ENCODE measurements around the gene BCL2L12. TPM values are rescaled to one million over a fixed set of nuclear protein-coding genes. Genes with fewer than 3 reads are reported as not detected.

The BCL2L12 gene
- total and polyA plus RNA-seq, 2 donors (not counting 3 experiments of a cell fraction or from before 2014, with no cell fraction given), result 49.8 to 58.5 TPM

- intact Hi-C loops (cut with micrococcal nuclease), result no loop called here
- CTCF ChIA-PET, result interaction anchor here (0.7 to 1.3 kb wide), 2 partner anchors 12 to 163 kb away, joined by 3 read pairs; no protein-coding TSS in a partner anchor
- H4K20me1 ChIP-seq (replicated peaks; ENCODE audit: control insufficient read depth, extremely low read depth, insufficient read depth, low read length), result no peaks in the 10 kb centered on the region
- no peaks in the 10 kb centered on the region for H3K9me1 ChIP-seq (replicated peaks; ENCODE audit: control insufficient read depth, extremely low read depth, insufficient read depth, low read length)
- H3K27ac ChIP-seq (ENCODE audit: insufficient read depth, low read depth, low read length), result no peak overlapping the region
- dilution Hi-C loops (cut with MboI; ENCODE audit: extremely low pct_ligation_motif_present, low sequenced_read_pairs), result no loop called here
- no peak overlapping the region for H3K4me3 ChIP-seq (replicated peaks in 1 of 3; ENCODE audit: insufficient read depth in 1 of 3, low read depth in 1 of 3, low read length in 3 of 3)
- FAIRE-seq (no peak), DNase-seq (ENCODE audit: low read depth, low spot score) (no peak)
- peaks cover 3% of the 10 kb centered on the region for H3K4me1 ChIP-seq (ENCODE audit: control insufficient read depth, extremely low read depth, insufficient read depth, low read length)
- POLR2A ChIA-PET, result no interaction called here
- TF ChIP-seq POLR2A (IDR thresholded peaks at IDR 0.05; ENCODE audit: low read depth, low read length) (no peak), JUN (IDR thresholded peaks at IDR 0.05; ENCODE audit: borderline replicate concordance, insufficient read depth, insufficient read length, low read depth) (no peak), EZH2 (IDR thresholded peaks at IDR 0.05; ENCODE audit: borderline replicate concordance, low read depth, low read length, severe bottlenecking) (no peak), POLR2AphosphoS5 (IDR thresholded peaks at IDR 0.05; ENCODE audit: insufficient read depth, low read depth, low read length) (no peak), MYC (IDR thresholded peaks at IDR 0.05; ENCODE audit: low read depth, low read length) (no peak), GATA2 (IDR thresholded peaks at IDR 0.05; ENCODE audit: insufficient read depth, insufficient read length, low read depth, low read length) (no peak), FOS (IDR thresholded peaks at IDR 0.05; ENCODE audit: borderline replicate concordance, insufficient read depth, low read length) (no peak), MAX (IDR thresholded peaks at IDR 0.05; ENCODE audit: insufficient read depth, insufficient read length) (no peak), CTCF (IDR thresholded peaks at IDR 0.05; ENCODE audit: extremely low read depth in 1 of 2, insufficient read depth in 1 of 2, low read depth in 1 of 2, low read length in 2 of 2) (no peak)
- H3K9me3 ChIP-seq (replicated peaks; ENCODE audit: control insufficient read depth, insufficient read depth, low read length), result no peaks in the 10 kb centered on the region
- peaks cover 0 to 7% of the 10 kb centered on the region in 2 experiments for H3K36me3 ChIP-seq (ENCODE audit: control insufficient read depth in 2 of 2, extremely low read depth in 1 of 2, insufficient read depth in 2 of 2, low read length in 2 of 2)
- no peaks in the 10 kb centered on the region for H3K79me2 ChIP-seq (ENCODE audit: control insufficient read depth, insufficient read depth, low read length)
- H2AFZ ChIP-seq (ENCODE audit: low read depth, low read length), result no peak overlapping the region
- no peak overlapping the region for H3K9ac ChIP-seq (replicated peaks; ENCODE audit: extremely low read depth, insufficient read depth, low read length)
- no peak overlapping the region for H3K4me2 ChIP-seq (ENCODE audit: insufficient read depth, low read length)
- H3K27me3 ChIP-seq (ENCODE audit: control insufficient read depth in 2 of 2, insufficient read depth in 2 of 2, low read length in 2 of 2), result no peaks in the 10 kb centered on the region
- BruUV-seq (replicated peaks), result no TSS peak
Observed at GRCh38 chr19:49696115-49696514, 30.4 kb downstream of the BCL2L12 start.

Measured in endothelial cell of umbilical vein (primary cell).